ENCODE data around the gene EIF5. TPM values are rescaled to one million over a fixed set of nuclear protein-coding genes. Genes with fewer than 3 reads are reported as not detected.

Gene EIF5
- total RNA-seq, 1 experiment from 2014 or later: 238 TPM

GRCh38 chr14:103310576-103311095, 23.4 kb upstream of the EIF5 start:
- intact Hi-C loops (cut with micrococcal nuclease; ENCODE audit: unreplicated experiment): no loop called here
- in situ Hi-C loops (cut with HindIII; ENCODE audit: low pct_unique_long_range_greater_than_20kb, low sequenced_read_pairs): no loop called here
- H3K4me1 ChIP-seq (ENCODE audit: control insufficient read depth, insufficient read depth, low read length): no peaks in the 10 kb centered on the region
- H3K27me3 ChIP-seq (ENCODE audit: control insufficient read depth, insufficient read depth, low read length): no peaks in the 10 kb centered on the region
- no TSS peak for BruUV-seq (replicated peaks)
- no peak overlapping the region for H3K4me3 ChIP-seq (ENCODE audit: low read depth in 2 of 2, low read length in 2 of 2)
- ATAC-seq (no peak), DNase-seq (ENCODE audit: low read depth, low spot score) (no peak)
- no peaks in the 10 kb centered on the region for H3K9me3 ChIP-seq (ENCODE audit: control insufficient read depth, insufficient read depth, low read depth, low read length)
- ChIA-PET CTCF (interaction anchor here (0.6 kb wide), 1 partner anchor 144 kb away, joined by 4 read pairs; no protein-coding TSS in a partner anchor), POLR2A (no interaction called here)
- H3K27ac ChIP-seq (ENCODE audit: low read length): no peak overlapping the region
- TF ChIP-seq SIN3A (IDR thresholded peaks at IDR 0.05; ENCODE audit: borderline replicate concordance, insufficient read depth, low read depth, low read length): no peak
- TF ChIP-seq, protein P1, sequence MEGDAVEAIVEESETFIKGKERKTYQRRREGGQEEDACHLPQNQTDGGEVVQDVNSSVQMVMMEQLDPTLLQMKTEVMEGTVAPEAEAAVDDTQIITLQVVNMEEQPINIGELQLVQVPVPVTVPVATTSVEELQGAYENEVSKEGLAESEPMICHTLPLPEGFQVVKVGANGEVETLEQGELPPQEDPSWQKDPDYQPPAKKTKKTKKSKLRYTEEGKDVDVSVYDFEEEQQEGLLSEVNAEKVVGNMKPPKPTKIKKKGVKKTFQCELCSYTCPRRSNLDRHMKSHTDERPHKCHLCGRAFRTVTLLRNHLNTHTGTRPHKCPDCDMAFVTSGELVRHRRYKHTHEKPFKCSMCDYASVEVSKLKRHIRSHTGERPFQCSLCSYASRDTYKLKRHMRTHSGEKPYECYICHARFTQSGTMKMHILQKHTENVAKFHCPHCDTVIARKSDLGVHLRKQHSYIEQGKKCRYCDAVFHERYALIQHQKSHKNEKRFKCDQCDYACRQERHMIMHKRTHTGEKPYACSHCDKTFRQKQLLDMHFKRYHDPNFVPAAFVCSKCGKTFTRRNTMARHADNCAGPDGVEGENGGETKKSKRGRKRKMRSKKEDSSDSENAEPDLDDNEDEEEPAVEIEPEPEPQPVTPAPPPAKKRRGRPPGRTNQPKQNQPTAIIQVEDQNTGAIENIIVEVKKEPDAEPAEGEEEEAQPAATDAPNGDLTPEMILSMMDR (IDR thresholded peaks at IDR 0.05): no peak
- TF ChIP-seq REST (IDR thresholded peaks at IDR 0.05; ENCODE audit: insufficient read depth in 1 of 2, low read depth in 2 of 2, low read length in 1 of 2): no peak
- no peak for TF ChIP-seq TCF7L2 (IDR thresholded peaks at IDR 0.05; ENCODE audit: low read depth, low read length)
- TF ChIP-seq POLR2AphosphoS5 (IDR thresholded peaks at IDR 0.05; ENCODE audit: low read depth, low read length): no peak
- no peaks in the 10 kb centered on the region for H3K36me3 ChIP-seq (ENCODE audit: control insufficient read depth, insufficient read depth, low read length)

DNA sequence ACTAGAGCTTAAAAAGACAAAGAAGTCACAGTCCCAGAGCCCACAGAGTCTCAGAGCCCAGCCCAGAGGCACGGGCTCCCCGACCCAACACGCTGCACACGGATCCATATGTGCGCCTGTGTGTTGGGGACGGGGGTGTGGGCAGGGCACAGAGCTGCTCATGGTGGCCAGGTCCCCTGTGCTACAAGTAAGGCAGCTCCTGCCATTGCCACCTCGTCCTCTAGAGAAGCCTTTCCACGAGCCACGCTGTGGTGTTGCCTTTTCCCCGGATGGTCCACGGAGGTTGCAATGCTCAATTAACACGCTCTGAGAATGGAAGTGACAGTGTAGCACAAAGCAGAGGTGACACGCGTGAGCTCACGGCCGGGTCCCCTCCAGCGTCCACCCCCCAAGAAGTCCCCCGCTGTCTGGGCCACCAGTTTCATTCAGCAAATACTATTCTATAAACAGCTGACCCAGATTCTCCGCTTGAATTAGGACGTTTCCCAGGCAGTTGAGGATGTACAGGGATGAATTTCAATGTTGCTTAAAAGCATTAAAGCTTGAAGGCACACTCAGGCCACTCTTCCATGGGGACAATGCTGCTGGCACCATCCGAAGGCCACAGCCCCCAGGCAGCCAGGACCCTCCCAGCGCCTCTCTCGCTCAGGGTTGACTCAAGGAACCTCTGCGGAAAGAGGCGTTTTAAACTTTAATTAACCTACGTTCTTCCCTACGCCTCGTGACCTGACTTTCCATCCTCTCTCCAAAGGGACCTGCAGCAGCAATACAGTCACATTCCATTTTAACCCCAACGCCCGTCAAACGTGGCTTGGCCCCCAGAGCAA, 22.7 kb upstream of the EIF5 start:
- CTCF ChIA-PET: no interaction called here

More for the DNA sequence above, 22.7 kb upstream of the EIF5 start:
- no peaks in the 10 kb centered on the region for H3K9me3 ChIP-seq (ENCODE audit: control insufficient read depth, insufficient read depth, low read depth, low read length)
- H3K27ac ChIP-seq (ENCODE audit: low read length): no peak overlapping the region
- DNase-seq (ENCODE audit: low read depth, low spot score) (no peak), ATAC-seq (no peak)
- H3K36me3 ChIP-seq (ENCODE audit: control insufficient read depth, insufficient read depth, low read length): no peaks in the 10 kb centered on the region
- TF ChIP-seq SIN3A (IDR thresholded peaks at IDR 0.05; ENCODE audit: borderline replicate concordance, insufficient read depth, low read depth, low read length) (no peak), POLR2AphosphoS5 (IDR thresholded peaks at IDR 0.05; ENCODE audit: low read depth, low read length) (no peak), REST (IDR thresholded peaks at IDR 0.05; ENCODE audit: insufficient read depth in 1 of 2, low read depth in 2 of 2, low read length in 1 of 2) (no peak), TCF7L2 (IDR thresholded peaks at IDR 0.05; ENCODE audit: low read depth, low read length) (no peak)
- TF ChIP-seq, protein P1 (IDR thresholded peaks at IDR 0.05): no peak
- in situ Hi-C loops (cut with HindIII; ENCODE audit: low pct_unique_long_range_greater_than_20kb, low sequenced_read_pairs): no loop called here
- no peaks in the 10 kb centered on the region for H3K27me3 ChIP-seq (ENCODE audit: control insufficient read depth, insufficient read depth, low read length)
- intact Hi-C loops (cut with micrococcal nuclease; ENCODE audit: unreplicated experiment): no loop called here
- no peaks in the 10 kb centered on the region for H3K4me1 ChIP-seq (ENCODE audit: control insufficient read depth, insufficient read depth, low read length)
- no TSS peak for BruUV-seq (replicated peaks)
- no peak overlapping the region for H3K4me3 ChIP-seq (ENCODE audit: low read depth in 2 of 2, low read length in 2 of 2)
- POLR2A ChIA-PET: no interaction called here
